GM12878 (cell line): ENCODE data around the gene EHD1. TPM values are rescaled to one million over a fixed set of nuclear protein-coding genes. Genes with fewer than 3 reads are reported as not detected.

ENCODE experiments used
- ATAC-seq: fragments of 200-7000 bp; cut with Tn5 transposase; 3 replicates; pipeline ENCODE4 v1.9.1; 2020; ENCODE audit warnings: mild to moderate bottlenecking, moderate library complexity
- BruUV-seq: library from RNA; stranded (reverse); fragments of 400-500 nt; replicated peaks from 2 replicates; lab custom pipeline; 2021; lab: Mats Ljungman, UMichigan
- CTCF ChIA-PET: fragments of 300-600 bp; sonication (Branson Sonifier 250); formaldehyde crosslinking; extraction: SDS; loops from one replicate; lab custom pipeline; 2021; ENCODE audit warnings: inconsistent platforms; lab: Yijun Ruan, JAX
- POLR2A ChIA-PET: fragments of 350-600 bp; formaldehyde crosslinking; extraction: SDS; loops from one replicate; lab custom pipeline; 2021; ENCODE audit warnings: inconsistent platforms; lab: Charles Lee
- RAD21 ChIA-PET: fragments of 300-600 bp; sonication (Branson Sonifier 250); formaldehyde crosslinking; loops from one replicate; lab custom pipeline; 2023; ENCODE audit warnings: antibody characterized with exemption; ENCODE audit not compliant: unreplicated experiment; lab: Charles Lee
- SMC1A ChIA-PET: fragments of 300-600 bp; sonication (Branson Sonifier 250); formaldehyde crosslinking; loops from one replicate; lab custom pipeline; 2023; ENCODE audit not compliant: unreplicated experiment, uncharacterized antibody; lab: Charles Lee
- DNase-seq: peaks from one replicate; pipeline ENCODE4 v3.0.0-alpha.2; 2011; ENCODE audit warnings: low read depth, low spot score
- FAIRE-seq: peaks from 3 replicates; lab custom pipeline; 2011; peaks lifted over from hg19 to GRCh38; lab: Jason Lieb, UNC
- H2AFZ ChIP-seq: 2 replicates; pipeline ENCODE4 v1.6.0; 2011; ENCODE audit warnings: low read depth, low read length, control low read depth; ENCODE audit not compliant: control insufficient read depth
- H3K27ac ChIP-seq: 2 replicates; pipeline ENCODE4 v1.5.1; 2011; ENCODE audit warnings: control low read depth; ENCODE audit not compliant: control insufficient read depth, insufficient read depth
- H3K27me3 ChIP-seq, 2 experiments: replicated peaks in 1 of 2; 2 replicates each; pipeline versions ENCODE4 v1.6.0 to v1.6.1; 2011; ENCODE audit warnings: low read length in 1 of 2; ENCODE audit not compliant: control insufficient read depth in 2 of 2, insufficient read depth in 2 of 2
- H3K36me3 ChIP-seq, 2 experiments: 2 replicates each; pipeline ENCODE4 v1.5.1; 2011; ENCODE audit warnings: low read length in 1 of 2; ENCODE audit not compliant: control insufficient read depth in 2 of 2, insufficient read depth in 2 of 2
- H3K4me1 ChIP-seq: 2 replicates; pipeline ENCODE4 v1.6.1; 2011; ENCODE audit warnings: mild to moderate bottlenecking, low read length, moderate library complexity, mixed read lengths; ENCODE audit not compliant: control insufficient read depth, insufficient read depth
- H3K4me2 ChIP-seq: 2 replicates; pipeline ENCODE4 v1.6.0; 2011; ENCODE audit warnings: control low read depth; ENCODE audit not compliant: control insufficient read depth, insufficient read depth
- H3K4me3 ChIP-seq: fragments of 200-600 bp; sonication (generic); 2 replicates; pipeline ENCODE4 v1.5.1; 2016
- H3K79me2 ChIP-seq: 2 replicates; pipeline ENCODE4 v1.6.0; 2011; ENCODE audit warnings: low read length; ENCODE audit not compliant: control insufficient read depth, insufficient read depth
- H3K9ac ChIP-seq: 2 replicates; pipeline ENCODE4 v1.8.0; 2011; ENCODE audit warnings: low read length, control low read depth, mixed read lengths; ENCODE audit not compliant: control insufficient read depth, insufficient read depth
- H3K9me3 ChIP-seq: replicated peaks from 3 replicates; pipeline ENCODE4 v1.5.1; 2011; ENCODE audit warnings: mild to moderate bottlenecking, low read length; ENCODE audit not compliant: control insufficient read depth, insufficient read depth
- H4K20me1 ChIP-seq: 2 replicates; pipeline ENCODE4 v1.6.0; 2011; ENCODE audit not compliant: control insufficient read depth, insufficient read depth
- BRCA1 ChIP-seq: IDR thresholded peaks from 2 replicates; pipeline ENCODE4 v1.6.1; 2011; ENCODE audit warnings: low read depth, low read length, improper control_type of control experiment
- CHD4 ChIP-seq: fragments of 200-600 bp; sonication (generic); IDR thresholded peaks from 2 replicates; pipeline ENCODE4 v1.6.1; 2016; ENCODE audit warnings: mild to moderate bottlenecking
- EZH2 ChIP-seq: IDR thresholded peaks from 2 replicates; pipeline ENCODE4 v1.6.1; 2012; ENCODE audit warnings: low read depth, mild to moderate bottlenecking, control low read depth, inconsistent platforms, low read length, borderline replicate concordance; ENCODE audit not compliant: control insufficient read depth
- JUND ChIP-seq: IDR thresholded peaks from 2 replicates; pipeline ENCODE4 v1.6.1; 2012; ENCODE audit warnings: low read depth, mild to moderate bottlenecking, low read length, improper control_type of control experiment, moderate library complexity
- NKRF ChIP-seq: fragments of 450-650 bp; conservative IDR thresholded peaks from 2 replicates; pipeline ENCODE4 v1.6.1; 2017; ENCODE audit warnings: mild to moderate bottlenecking, moderate library complexity
- PAX5 ChIP-seq: IDR thresholded peaks from 2 replicates; pipeline ENCODE4 v1.6.1; 2011; ENCODE audit warnings: low read depth, low read length, borderline replicate concordance
- PBX3 ChIP-seq: IDR thresholded peaks from 2 replicates; pipeline ENCODE4 v1.6.1; 2011; ENCODE audit warnings: mild to moderate bottlenecking, low read depth, low read length, moderate library complexity; ENCODE audit not compliant: insufficient replicate concordance
- WGBS: methylation state at CpG from one replicate; pipeline ENCODE4 v1.1.6; 2016; ENCODE audit warnings: low lambda C conversion rate; ENCODE audit not compliant: insufficient replicate concordance, insufficient coverage; ENCODE audit errors: missing lambda C conversion rate; 5-methylcytosine and 5-hydroxymethylcytosine counted together
- in situ Hi-C: fragments of 300-500 bp; cut with MboI; formaldehyde crosslinking; loops from 9 replicates; pipeline ENCODE4 v1.14.3; 2018; ENCODE audit warnings: mixed read lengths
- intact Hi-C: fragments of 100-400 bp; cut with micrococcal nuclease; formaldehyde crosslinking; loops from one replicate; pipeline ENCODE4 v1.14.2; 2022; ENCODE audit not compliant: unreplicated experiment
- polyA plus RNA-seq, 11 experiments: library from polyadenylated mRNA; depleted of rRNA in 4 of 11; unstranded in 6 of 11; stranded (reverse) in 5 of 11; fragments of >200 nt; fragmentation: Nextera tagmentation in 4 of 11; fragmentation: Illumina TruSeq in 1 of 11; extraction: Ambion mirVana in 4 of 11; extraction: Trizol in 1 of 11; gene quantifications; 1 replicate in 1 of 11; 2 replicates in 10 of 11; pipeline versions ENCODE4 v1.2.1 to v1.2.3, GENCODE V29; 2011 to 2016; ENCODE audit warnings: inconsistent platforms in 2 of 11, missing spikeins in 2 of 11, low read depth in 1 of 11
- total RNA-seq, 4 experiments: library from RNA; depleted of rRNA in 3 of 4; stranded (reverse); fragments of >200 nt in 3 of 4; fragmentation: Illumina TruSeq in 1 of 4; extraction: Trizol in 1 of 4; gene quantifications; 2 replicates each; pipeline versions ENCODE4 v1.2.1 to v1.2.3, GENCODE V29; 2013 to 2021

Gene EHD1
- total and polyA plus RNA-seq, 10 of the 15 experiments (the other 5 are each of a cell fraction or from before 2014, with no cell fraction given) = 1.0 to 165 (median 66.5) TPM

DNA sequence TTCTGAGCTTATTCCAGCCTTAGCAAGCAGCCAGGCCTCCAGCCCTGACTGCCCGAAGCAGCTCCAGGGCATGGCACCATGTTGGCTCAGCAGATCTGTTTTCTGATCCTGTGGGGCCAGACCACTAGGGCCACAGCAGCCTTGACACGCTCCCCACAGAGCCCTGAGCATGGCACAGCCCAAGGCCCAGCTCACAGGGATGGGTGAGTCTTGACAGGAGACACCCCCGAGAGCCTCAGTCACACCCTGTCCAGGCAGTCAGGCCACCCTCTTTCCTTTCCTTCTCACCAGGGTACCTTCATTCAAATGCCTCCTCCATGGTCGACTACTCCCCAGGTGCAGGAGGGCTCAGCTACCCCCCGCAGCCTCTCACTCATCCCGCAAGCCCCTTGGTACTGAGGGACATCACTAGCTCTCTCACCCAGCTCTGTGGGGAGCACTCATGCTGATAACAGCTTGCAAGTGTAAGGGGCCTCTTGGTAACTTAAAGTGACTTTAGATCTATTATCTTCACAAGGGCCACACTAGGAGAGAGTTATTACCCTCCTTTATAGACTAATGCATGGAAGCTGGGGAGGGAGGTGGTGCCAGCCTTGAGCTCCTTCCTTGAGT lies 30.1 kb downstream of the EHD1 start:
- Histone ChIP-seq H3K79me2 (peaks cover 3% of the 10 kb centered on the region), H4K20me1 (no peaks in the 10 kb centered on the region), H3K9me3 (no peaks in the 10 kb centered on the region), H3K4me3 (no peak overlapping the region), H3K4me2 (no peak overlapping the region), H3K27ac (peak overlapping the region; percentile 24; the same call in 1 of the 2 replicates), H2AFZ (peak overlapping the region; percentile 10; the same call in 1 of the 2 replicates), H3K36me3 (peaks cover 0 to 9% of the 10 kb centered on the region in 2 experiments; a peak in 3 of 4 replicates), H3K27me3 (no peaks in the 10 kb centered on the region), H3K9ac (no peak overlapping the region), H3K4me1 (peaks cover 66% of the 10 kb centered on the region)
- SMC1A ChIA-PET = interaction anchor here (0.7 to 12.7 kb wide), 31 partner anchors 15 to 484 kb away, joined by 3 to 306 read pairs (median 6); partner anchors contain the start of genes ARL2, ATG2A, BATF2 and CDC42EP2
- POLR2A ChIA-PET = interaction anchor here (0.6 to 24.3 kb wide), 14 partner anchors 16 to 319 kb away, joined by 3 to 620 read pairs (median 3); partner anchors contain the start of genes EHD1, FAU, MRPL49 and PPP2R5B
- BruUV-seq = no TSS peak
- ATAC-seq (no peak), FAIRE-seq (peak; percentile 23), DNase-seq (no peak)
- WGBS = 28% methylated on average over 6 of the region's 6 CpGs
- intact Hi-C loops (loop anchor here (10.0 kb wide), 1 partner anchor 406 kb away; no protein-coding TSS in a partner anchor), in situ Hi-C loops (loop anchor here (5.0 kb wide), 1 partner anchor 44 kb away; no protein-coding TSS in a partner anchor)
- CTCF ChIA-PET = interaction anchor here (0.6 to 28.8 kb wide), 47 partner anchors 10 to 633 kb away, joined by 3 to 1208 read pairs (median 4); partner anchors contain the start of genes ARL2, BATF2, CAPN1 and CDC42EP2
- RAD21 ChIA-PET = interaction anchor here (0.7 to 12.9 kb wide), 39 partner anchors 12 to 481 kb away, joined by 3 to 316 read pairs (median 4); partner anchors contain the start of genes ARL2, BATF2, CAPN1 and CDC42EP2
- TF ChIP-seq EZH2 (no peak), BRCA1 (no peak), PBX3 (no peak), NKRF (no peak), PAX5 (0 out of 2 replicates have a peak, but pooled peaks have one; percentile 4), JUND (no peak), CHD4 (no peak)
